Lung (tissue), 12 donors: ENCODE results near the gene CDC25A. TPM values are rescaled to one million over a fixed set of nuclear protein-coding genes. Genes with fewer than 3 reads are reported as not detected.
"Not testable (repeated sequence)": the region's sequence is repeated elsewhere in the genome, so short reads cannot be mapped to it uniquely, and the experiment has no call there.

Experiments
- ATAC-seq: fragments of 200-7000 bp; cut with Tn5 transposase; one replicate; pipeline ENCODE4 v1.9.1; 2020; ENCODE audit warnings: moderate number of reproducible peaks; ENCODE audit not compliant: insufficient read depth, low FRiP score
- DNase-seq, 3 donors: peaks; one replicate each; pipeline ENCODE4 v3.0.0-alpha.2; 2013 to 2017
- H3K27ac ChIP-seq, 2 donors: one replicate each; pipeline ENCODE4 v1.5.1; 2013; ENCODE audit warnings: mild to moderate bottlenecking in 2 of 2, moderate library complexity in 2 of 2, control low read depth in 1 of 2, inconsistent platforms in 1 of 2, low read depth in 1 of 2, low read length in 1 of 2
- H3K27me3 ChIP-seq, 3 donors: one replicate each; pipeline ENCODE4 v1.5.1; 2013; ENCODE audit warnings: low read length in 2 of 3; ENCODE audit not compliant: control insufficient read depth in 3 of 3, insufficient read depth in 3 of 3
- H3K36me3 ChIP-seq, 4 donors: one replicate each; pipeline ENCODE4 v1.5.1; 2013; ENCODE audit warnings: low read length in 4 of 4, mild to moderate bottlenecking in 1 of 4, moderate library complexity in 1 of 4; ENCODE audit not compliant: control insufficient read depth in 4 of 4, insufficient read depth in 4 of 4
- H3K4me1 ChIP-seq, 5 donors: one replicate each; pipeline ENCODE4 v1.5.1; 2013; ENCODE audit warnings: low read length in 5 of 5, mild to moderate bottlenecking in 2 of 5, moderate library complexity in 1 of 5; ENCODE audit not compliant: control insufficient read depth in 5 of 5, insufficient read depth in 5 of 5
- H3K4me3 ChIP-seq: one replicate; pipeline ENCODE4 v1.5.1; 2013; ENCODE audit warnings: mild to moderate bottlenecking, control low read depth, moderate library complexity
- H3K9ac ChIP-seq, 2 donors: one replicate each; pipeline ENCODE4 v1.5.1; 2013; ENCODE audit warnings: low read length in 2 of 2, control low read depth in 1 of 2; ENCODE audit not compliant: insufficient read depth in 1 of 2
- H3K9me3 ChIP-seq, 4 donors: one replicate each; pipeline ENCODE4 v1.5.1; 2013; ENCODE audit warnings: low read length in 3 of 4, mild to moderate bottlenecking in 1 of 4, moderate library complexity in 1 of 4; ENCODE audit not compliant: control insufficient read depth in 4 of 4, insufficient read depth in 3 of 4
- WGBS, 2 donors: extraction: QIAGEN DNeasy Blood & Tissue Kit; methylation state at CpG; one replicate each; pipeline ENCODE4 v1.1.7; 2013; 5-methylcytosine and 5-hydroxymethylcytosine counted together
- polyA plus RNA-seq, 2 donors: library from polyadenylated mRNA; stranded (reverse); fragments of 200-250 nt; gene quantifications; one replicate each; pipeline ENCODE4 v1.2.1, GENCODE V29; 2013
- total RNA-seq, 2 donors: library from RNA; depleted of rRNA in 1 of 2; stranded (reverse); fragments of >200 nt in 1 of 2; gene quantifications; one replicate each; pipeline ENCODE4 v1.2.1, GENCODE V29; 2014 to 2021
- TF ChIP-seq, protein P1 (sequence below): IDR thresholded peaks from 2 replicates; pipeline ENCODE4 v1.5.1; 2012; ENCODE audit warnings: mild to moderate bottlenecking; ENCODE audit errors: control extremely low read depth, extremely low read depth
- donor health status: control.
- donor health status: control.
- donor health status: Bipolar disorder and iron deficiency.
- donor health status: healthy.
- donor health status: DM: yes; HTN: yes; CAD: no.

CDC25A gene
- total and polyA plus RNA-seq, 4 donors = 0.57 to 1.5 (median 1.1) TPM

DNA sequence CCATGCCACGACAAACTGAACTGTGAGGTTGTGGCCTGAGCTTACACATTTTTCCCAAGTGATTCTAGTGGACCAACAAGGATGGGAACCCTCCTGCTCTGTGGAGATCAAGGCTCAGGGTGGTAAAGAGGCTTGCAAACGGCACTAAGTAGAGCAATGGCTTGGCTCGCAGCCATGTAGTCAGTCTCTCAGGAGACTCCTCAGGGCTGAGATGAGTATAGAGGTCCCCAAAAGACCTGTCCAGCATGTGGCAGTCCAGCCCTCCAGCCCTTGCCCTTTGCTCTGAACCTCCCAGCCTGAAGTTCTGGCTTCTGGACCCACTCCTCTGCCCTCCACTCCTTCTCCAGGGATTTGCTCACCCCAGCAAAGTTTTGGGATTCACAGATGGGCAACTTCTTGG lies 26.8 kb upstream of the CDC25A start:
- H3K27ac ChIP-seq = peak overlapping the region in 1 of 2 donors; percentile 68
- no peaks in the 10 kb centered on the region for H3K27me3 ChIP-seq
- ATAC-seq (no peak), DNase-seq (peak in 1 of 3 donors; percentile 45)
- H3K4me1 ChIP-seq = peaks cover 4 to 22% (median 14%) of the 10 kb centered on the region in 5 donors
- no peaks in the 10 kb centered on the region for H3K9me3 ChIP-seq
- 52 to 56% methylated on average over 3 of the region's 3 CpGs for WGBS, 2 donors
- peak overlapping the region in 1 of 2 donors; percentile 16 for H3K9ac ChIP-seq
- TF ChIP-seq, protein P1, sequence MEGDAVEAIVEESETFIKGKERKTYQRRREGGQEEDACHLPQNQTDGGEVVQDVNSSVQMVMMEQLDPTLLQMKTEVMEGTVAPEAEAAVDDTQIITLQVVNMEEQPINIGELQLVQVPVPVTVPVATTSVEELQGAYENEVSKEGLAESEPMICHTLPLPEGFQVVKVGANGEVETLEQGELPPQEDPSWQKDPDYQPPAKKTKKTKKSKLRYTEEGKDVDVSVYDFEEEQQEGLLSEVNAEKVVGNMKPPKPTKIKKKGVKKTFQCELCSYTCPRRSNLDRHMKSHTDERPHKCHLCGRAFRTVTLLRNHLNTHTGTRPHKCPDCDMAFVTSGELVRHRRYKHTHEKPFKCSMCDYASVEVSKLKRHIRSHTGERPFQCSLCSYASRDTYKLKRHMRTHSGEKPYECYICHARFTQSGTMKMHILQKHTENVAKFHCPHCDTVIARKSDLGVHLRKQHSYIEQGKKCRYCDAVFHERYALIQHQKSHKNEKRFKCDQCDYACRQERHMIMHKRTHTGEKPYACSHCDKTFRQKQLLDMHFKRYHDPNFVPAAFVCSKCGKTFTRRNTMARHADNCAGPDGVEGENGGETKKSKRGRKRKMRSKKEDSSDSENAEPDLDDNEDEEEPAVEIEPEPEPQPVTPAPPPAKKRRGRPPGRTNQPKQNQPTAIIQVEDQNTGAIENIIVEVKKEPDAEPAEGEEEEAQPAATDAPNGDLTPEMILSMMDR = no peak
- no peaks in the 10 kb centered on the region for H3K36me3 ChIP-seq
- H3K4me3 ChIP-seq = no peak overlapping the region

DNA sequence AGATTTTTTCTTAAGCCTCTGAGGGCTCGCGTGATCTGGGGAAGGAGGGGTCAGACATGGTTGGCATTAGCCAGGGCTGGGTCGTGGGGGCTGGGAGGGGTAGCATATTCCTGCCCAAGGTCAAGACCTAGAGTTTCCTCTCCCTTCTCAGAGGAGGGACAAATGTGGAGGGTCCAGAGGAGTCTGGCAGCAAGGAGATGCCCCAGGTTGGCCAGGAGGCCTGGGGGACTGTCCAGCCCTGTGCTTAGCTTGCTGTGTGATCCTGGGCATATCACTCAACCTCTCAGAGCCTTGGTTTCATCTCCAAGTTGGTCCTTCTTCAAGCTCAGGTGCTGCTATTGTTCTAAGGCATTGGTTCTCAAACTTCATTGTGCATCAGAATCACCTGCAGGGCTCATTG lies 26.0 kb upstream of the CDC25A start:
- H3K27ac ChIP-seq = peak overlapping the region in 1 of 2 donors; percentile 6
- no peak overlapping the region for H3K4me3 ChIP-seq
- H3K36me3 ChIP-seq = no peaks in the 10 kb centered on the region
- H3K4me1 ChIP-seq = peaks cover 4 to 22% (median 14%) of the 10 kb centered on the region in 5 donors
- no peaks in the 10 kb centered on the region for H3K9me3 ChIP-seq
- TF ChIP-seq, protein P1 = no peak
- ATAC-seq (no peak), DNase-seq (no peak)
- no peaks in the 10 kb centered on the region for H3K27me3 ChIP-seq
- H3K9ac ChIP-seq = no peak overlapping the region
- WGBS, 2 donors = 89 to 93% methylated on average over 3 of the region's 3 CpGs

DNA sequence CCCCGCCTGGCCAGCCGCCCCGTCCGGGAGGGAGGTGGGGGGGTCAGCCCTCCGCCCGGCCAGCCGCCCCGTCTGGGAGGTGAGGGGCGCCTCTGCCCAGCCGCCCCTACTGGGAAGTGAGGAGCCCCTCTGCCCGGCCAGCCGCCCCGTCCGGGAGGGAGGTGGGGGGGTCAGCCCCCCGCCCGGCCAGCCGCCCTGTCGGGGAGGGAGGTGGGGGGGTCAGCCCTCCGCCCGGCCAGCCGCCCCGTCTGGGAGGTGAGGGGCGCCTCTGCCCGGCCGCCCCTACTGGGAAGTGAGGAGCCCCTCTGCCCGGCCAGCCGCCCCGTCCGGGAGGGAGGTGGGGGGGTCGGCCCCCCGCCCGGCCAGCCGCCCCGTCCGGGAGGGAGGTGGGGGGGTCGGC lies 23.6 kb upstream of the CDC25A start:
- not testable (repeated sequence) for H3K4me3 ChIP-seq, H3K9me3 ChIP-seq, DNase-seq, H3K36me3 ChIP-seq, ATAC-seq, H3K27ac ChIP-seq, H3K9ac ChIP-seq, H3K27me3 ChIP-seq
- 94 to 98% methylated on average over 12 to 14 of the region's 36 CpGs for WGBS, 2 donors
- H3K4me1 ChIP-seq = peaks cover 4 to 22% (median 14%) of the 10 kb centered on the region in 5 donors

DNA sequence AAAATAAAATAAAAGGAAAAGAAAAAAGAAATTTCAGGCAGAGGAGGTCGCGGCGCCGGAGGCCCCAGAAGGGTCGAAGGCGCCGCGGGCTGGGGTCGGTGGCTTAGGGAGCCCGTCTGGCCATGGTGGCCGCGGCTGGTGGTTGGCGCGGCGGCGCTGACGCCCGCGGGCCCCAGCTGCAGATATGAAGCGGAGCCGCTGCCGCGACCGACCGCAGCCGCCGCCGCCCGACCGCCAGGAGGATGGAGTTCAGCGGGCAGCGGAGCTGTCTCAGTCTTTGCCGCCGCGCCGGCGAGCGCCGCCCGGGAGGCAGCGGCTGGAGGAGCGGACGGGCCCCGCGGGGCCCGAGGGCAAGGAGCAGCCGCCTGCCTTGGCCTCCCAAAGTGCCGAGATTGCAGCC lies 22.3 kb upstream of the CDC25A start:
- H3K36me3 ChIP-seq, H3K9ac ChIP-seq, H3K9me3 ChIP-seq, ATAC-seq, DNase-seq, H3K27me3 ChIP-seq, H3K27ac ChIP-seq, H3K4me3 ChIP-seq: not testable (repeated sequence)
- 85 to 92% methylated on average over 30 to 41 of the region's 48 CpGs for WGBS, 2 donors
- peaks cover under 1 to 11% (median 7%) of the 10 kb centered on the region in 5 donors for H3K4me1 ChIP-seq
